Stimulated activated CD8-positive, alpha-beta memory T cell treated with anti-CD3 and anti-CD28 coated beads, Interleukin-7, amount 100 ng/mL, for 1 hour (primary cell): ENCODE data around the gene GBF1.

Source experiments
- DNase-seq, 2 donors: peaks; one replicate each; pipeline ENCODE4 v3.0.0-alpha.2; 2020; ENCODE audit warnings: low read depth in 2 of 2

The GBF1 gene

DNA sequence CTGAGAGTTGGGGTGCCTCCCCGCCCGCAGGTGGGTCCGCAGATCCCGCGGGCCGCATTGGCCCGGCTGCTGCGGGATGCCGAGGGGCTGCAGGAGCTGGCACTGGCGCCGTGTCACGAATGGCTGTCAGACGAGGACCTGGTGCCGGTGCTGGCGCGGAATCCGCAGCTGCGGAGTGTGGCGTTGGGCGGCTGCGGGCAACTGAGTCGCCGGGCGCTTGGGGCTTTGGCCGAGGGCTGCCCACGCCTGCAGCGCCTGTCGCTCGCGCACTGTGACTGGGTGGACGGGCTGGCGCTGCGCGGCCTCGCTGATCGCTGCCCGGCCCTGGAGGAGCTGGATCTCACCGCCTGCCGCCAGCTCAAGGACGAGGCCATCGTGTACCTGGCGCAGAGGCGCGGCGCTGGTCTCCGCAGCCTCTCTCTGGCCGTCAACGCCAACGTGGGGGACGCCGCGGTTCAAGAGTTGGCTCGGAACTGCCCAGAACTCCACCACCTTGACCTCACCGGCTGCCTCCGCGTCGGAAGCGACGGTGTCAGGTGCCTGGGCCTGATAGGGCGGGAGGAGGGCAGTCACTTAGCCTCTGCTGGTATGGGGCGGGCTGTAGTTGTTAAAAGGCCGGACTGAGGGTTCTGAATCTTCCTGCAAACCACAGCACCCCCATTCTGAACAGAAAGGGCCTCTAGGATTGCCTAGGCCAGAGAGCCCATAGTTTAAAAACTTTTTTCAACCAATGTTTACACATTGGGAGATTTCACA lies 176.6 kb downstream of the GBF1 start:
- no peak for DNase-seq

DNA sequence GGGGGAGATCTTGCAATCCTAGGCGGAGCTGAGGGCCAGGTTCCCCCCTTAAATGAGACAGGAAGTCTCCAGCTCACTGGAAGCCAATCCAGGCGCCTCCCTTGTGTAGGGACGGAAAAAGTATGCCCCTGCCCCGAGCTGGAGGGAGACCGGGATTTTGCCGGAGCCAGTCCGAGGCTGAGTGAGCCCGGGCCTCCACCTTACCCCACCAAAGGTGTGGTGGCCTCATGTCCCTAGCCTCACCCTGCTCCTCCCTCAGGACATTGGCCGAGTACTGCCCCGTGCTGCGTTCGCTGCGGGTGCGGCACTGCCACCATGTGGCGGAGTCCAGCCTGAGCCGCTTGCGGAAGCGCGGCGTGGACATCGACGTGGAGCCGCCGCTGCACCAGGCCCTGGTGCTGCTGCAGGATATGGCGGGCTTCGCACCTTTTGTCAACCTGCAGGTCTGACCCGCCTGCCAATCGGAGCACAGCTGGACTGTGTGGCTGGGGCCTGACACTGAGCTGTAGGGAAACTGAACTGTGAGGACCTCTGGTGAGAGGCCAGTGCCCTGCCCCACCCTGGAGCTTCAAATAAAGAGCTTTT lies 177.3 kb downstream of the GBF1 start:
- no peak for DNase-seq

DNA sequence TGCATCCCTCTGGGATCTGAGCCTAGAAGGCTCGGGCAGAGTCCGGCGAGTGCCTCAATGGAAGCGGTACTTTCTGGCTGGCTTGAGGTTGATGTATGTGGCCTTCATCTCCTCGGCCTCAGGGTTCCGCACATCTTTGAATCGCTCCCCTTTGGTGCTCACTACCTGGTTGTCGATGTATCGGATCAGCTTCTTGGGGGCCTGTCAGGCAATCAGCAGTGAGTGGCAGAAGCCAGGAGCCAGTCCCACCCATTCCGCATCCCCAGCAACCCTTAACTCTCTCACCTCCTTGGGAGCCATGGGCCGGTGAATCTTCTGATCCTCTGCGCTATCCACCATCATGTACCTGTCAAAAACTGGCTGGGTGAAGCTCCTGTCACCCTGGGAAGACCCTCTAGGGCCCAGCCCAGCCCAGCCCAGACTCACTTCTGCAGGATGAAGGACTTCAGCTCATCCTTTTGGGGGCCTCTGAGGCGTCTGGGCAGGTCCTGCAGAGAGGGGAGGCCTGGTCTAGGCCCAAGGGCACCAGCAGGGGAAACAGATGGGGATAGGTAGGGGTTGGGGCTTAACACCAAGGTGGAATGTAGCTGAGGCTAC lies 178.1 kb downstream of the GBF1 start:
- no peak for DNase-seq

DNA sequence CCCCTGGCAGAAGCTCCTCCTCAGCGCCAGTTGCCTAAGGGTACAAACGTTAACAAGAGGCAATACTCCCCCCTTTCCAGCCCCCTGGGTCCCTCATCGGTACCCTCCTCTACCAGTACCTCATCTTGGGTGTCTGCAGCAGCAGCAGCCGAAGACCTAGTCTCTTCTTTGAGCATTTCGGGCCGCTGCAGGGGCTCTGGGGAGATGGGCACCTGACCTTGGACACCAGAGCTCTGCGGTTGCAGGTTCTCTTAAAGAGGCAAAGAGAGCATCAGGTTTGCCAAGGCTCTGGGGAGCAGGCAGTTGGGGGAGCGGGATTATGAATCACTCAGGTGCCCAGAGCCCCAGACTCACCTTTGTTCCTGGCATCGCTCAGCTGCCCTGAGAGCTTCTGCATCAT lies 178.8 kb downstream of the GBF1 start:
- no peak for DNase-seq

DNA sequence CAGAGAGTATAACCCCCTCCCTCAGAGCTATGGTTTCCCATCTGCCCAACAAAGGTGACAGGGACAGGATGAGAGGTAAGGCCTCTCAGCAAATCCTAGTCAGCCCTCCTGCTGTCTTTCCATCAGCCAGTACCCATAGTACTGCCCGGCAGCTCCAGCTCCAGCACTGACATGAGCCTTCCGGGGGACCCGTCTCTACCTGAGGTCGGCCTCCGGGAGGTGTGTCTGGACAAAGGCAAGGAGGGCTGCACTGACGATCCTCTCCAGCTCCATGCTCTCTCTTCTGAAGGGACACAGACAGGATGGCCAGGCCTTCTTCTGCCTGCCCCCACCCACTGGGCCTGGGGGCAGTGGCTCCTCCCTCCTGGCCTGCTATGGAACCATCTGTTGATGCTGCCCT lies 179.6 kb downstream of the GBF1 start:
- DNase-seq: no peak

DNA sequence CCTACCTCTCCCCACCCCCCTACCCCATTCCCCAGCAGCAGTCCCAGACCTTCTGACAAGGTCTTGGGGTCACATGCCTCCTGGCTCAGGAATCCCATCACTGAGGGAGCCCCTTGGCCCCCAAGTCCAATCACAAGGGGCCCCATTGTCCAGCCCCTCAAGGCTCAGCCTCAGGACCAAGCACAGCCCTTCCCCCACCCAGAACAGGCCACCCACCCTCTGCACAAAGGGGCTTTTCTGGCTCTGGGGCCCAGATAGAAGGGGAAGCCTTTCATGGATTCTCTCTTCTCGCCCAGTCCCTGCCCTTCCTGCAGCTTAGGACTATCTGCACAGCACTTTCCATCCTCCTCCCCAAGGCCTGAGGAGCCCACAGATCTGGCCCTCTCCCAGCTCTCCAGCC lies 180.1 kb downstream of the GBF1 start:
- no peak for DNase-seq

DNA sequence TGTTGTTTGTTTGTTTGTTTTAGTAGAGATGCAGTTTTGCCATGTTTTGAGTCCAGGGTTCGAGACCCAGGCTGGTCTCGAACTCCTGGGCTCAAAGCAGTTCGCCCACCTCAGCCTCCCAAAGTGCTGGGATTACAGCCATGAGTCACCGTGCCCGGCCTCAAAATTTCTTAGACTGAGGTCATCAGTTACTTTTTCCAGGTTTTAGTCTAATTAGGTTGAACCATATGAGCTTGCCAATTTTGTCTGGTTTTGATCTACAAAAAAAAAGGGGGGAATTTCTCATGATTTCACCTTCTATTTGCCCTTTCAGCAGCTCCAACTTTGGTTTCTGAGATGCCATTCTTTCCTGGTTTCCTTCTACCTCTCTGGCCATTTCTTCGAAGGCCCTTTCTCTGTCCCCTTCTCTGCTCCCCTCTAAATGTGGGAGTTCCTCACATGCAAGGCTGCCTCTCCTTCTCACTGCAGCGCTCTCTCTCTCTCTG lies 181.5 kb downstream of the GBF1 start:
- no peak for DNase-seq

DNA sequence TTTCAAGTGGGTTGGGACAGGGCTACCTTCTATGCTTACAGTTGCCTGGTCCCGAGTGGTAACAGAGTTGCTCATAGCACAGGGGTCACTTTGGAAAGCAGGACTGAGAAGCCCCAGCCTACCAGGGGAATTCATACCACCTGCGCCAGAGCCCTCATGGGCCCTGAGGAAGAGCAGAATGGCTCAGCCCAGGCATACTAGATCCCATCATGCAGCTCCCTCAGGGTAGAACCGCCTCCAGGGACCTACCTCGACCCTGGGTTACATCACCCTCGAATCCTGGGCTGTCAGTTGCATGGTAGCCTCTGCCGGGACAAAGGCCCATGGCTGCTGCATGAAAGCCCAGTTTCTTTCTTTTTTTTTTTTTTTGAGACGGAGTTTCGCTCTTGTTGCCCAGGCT lies 184.1 kb downstream of the GBF1 start:
- DNase-seq: no peak

DNA sequence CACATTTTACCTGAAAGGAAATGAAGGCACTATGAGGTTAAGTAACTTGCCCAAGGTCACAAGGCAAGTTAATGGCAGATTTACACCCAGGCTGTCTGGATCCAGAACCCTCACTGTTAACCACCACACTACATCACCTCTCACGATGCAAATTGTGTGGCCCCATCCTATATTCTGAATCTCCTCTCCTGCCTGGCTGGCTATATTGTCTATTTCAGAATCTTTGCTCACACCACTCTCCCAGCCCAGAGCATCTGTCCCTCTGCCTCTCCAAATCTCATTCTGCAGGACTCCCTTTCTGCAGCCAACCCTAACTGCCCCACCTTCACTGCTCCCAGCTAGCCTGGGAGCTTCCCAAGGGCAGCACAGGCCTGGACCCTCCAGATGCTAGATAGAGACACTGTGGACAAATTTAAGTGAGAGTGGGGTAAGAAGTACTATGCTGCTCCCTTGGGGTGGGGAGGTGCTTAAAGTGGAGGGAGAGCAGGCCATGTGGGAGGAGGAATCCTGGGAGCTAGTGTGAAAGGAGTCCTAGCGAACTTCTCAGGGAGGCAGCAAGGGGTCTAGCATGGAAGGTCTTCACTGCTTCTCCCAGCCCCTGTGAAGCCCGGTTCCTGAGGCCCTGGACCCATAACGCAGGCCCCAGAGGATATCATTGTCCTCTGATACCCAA lies 186.3 kb downstream of the GBF1 start:
- no peak for DNase-seq
